ENCODE measurements around the gene DCAF4.
"Not testable (repeated sequence)": the region's sequence is repeated elsewhere in the genome, so short reads cannot be mapped to it uniquely, and the experiment has no call there.

DCAF4 gene

GRCh38 chr14:72970058-72970630 lies 43.9 kb downstream of the DCAF4 start:
- DNase-seq (ENCODE audit: low read depth, low spot score): no peak

GRCh38 chr14:72970824-72971434 lies 44.7 kb downstream of the DCAF4 start:
- DNase-seq (ENCODE audit: low read depth, low spot score): no peak

- no peak for DNase-seq (ENCODE audit: low read depth, low spot score)
These were observed 48.4 kb downstream of the DCAF4 start for GRCh38 chr14:72974661-72975060.

GRCh38 chr14:72975770-72976169 lies 49.5 kb downstream of the DCAF4 start:
- DNase-seq (ENCODE audit: low read depth, low spot score): no peak

GRCh38 chr14:72978856-72979255 lies 52.6 kb downstream of the DCAF4 start:
- DNase-seq (ENCODE audit: low read depth, low spot score): no peak

- DNase-seq (ENCODE audit: low read depth, low spot score): no peak
These were observed 54.6 kb downstream of the DCAF4 start for GRCh38 chr14:72980863-72981262.

- no peak for DNase-seq (ENCODE audit: low read depth, low spot score)
These were observed 56.0 kb downstream of the DCAF4 start for GRCh38 chr14:72982146-72982708.

- no peak for DNase-seq (ENCODE audit: low read depth, low spot score)
These were observed 60.0 kb downstream of the DCAF4 start for GRCh38 chr14:72986214-72986613.

- DNase-seq (ENCODE audit: low read depth, low spot score): no peak
These were observed 60.6 kb downstream of the DCAF4 start for GRCh38 chr14:72986857-72987256.

GRCh38 chr14:72990171-72990570 lies 63.9 kb downstream of the DCAF4 start:
- no peak for DNase-seq (ENCODE audit: low read depth, low spot score)

- DNase-seq (ENCODE audit: low read depth, low spot score): no peak
These were observed 70.7 kb downstream of the DCAF4 start for GRCh38 chr14:72996916-72997315.

- DNase-seq (ENCODE audit: low read depth, low spot score): no peak
These were observed 72.1 kb downstream of the DCAF4 start for GRCh38 chr14:72998252-72998903.

- no peak for DNase-seq (ENCODE audit: low read depth, low spot score)
These were observed 73.1 kb downstream of the DCAF4 start for GRCh38 chr14:72999316-72999715.

- no peak for DNase-seq (ENCODE audit: low read depth, low spot score)
These were observed 73.8 kb downstream of the DCAF4 start for GRCh38 chr14:73000073-73000472.

GRCh38 chr14:73003681-73004080 lies 77.4 kb downstream of the DCAF4 start:
- no peak for DNase-seq (ENCODE audit: low read depth, low spot score)

- not testable (repeated sequence) for DNase-seq (ENCODE audit: low read depth, low spot score)
These were observed 78.4 kb downstream of the DCAF4 start for GRCh38 chr14:73004641-73005040.

GRCh38 chr14:73007835-73008234 lies 81.6 kb downstream of the DCAF4 start:
- no peak for DNase-seq (ENCODE audit: low read depth, low spot score)

GRCh38 chr14:73008501-73008900 lies 82.2 kb downstream of the DCAF4 start:
- DNase-seq (ENCODE audit: low read depth, low spot score): no peak
